Lower leg skin (tissue), 4 donors: Measurements from ENCODE around the gene GOLIM4. TPM values are rescaled to one million over a fixed set of nuclear protein-coding genes. Genes with fewer than 3 reads are reported as not detected.

Source experiments
- DNase-seq, 2 donors: peaks; one replicate each; pipeline ENCODE4 v3.0.0-alpha.2; 2019; ENCODE audit warnings: low spot score in 2 of 2
- H3K4me3 ChIP-seq: fragments of 200-600 bp; sonication (generic); 2 replicates; pipeline ENCODE4 v1.5.1; 2017; ENCODE audit warnings: mild to moderate bottlenecking, low read depth; ENCODE audit not compliant: poor library complexity, severe bottlenecking
- CTCF ChIP-seq, 3 donors: fragments of 450-650 bp; IDR thresholded peaks; one replicate each; pipeline ENCODE4 v1.5.1; 2016; ENCODE audit warnings: antibody characterized with exemption in 3 of 3, mild to moderate bottlenecking in 3 of 3, moderate library complexity in 2 of 3
- POLR2A ChIP-seq, 2 donors: fragments of 450-650 bp; IDR thresholded peaks; one replicate each; pipeline ENCODE4 v1.6.1; 2016 to 2017; ENCODE audit warnings: antibody characterized with exemption in 2 of 2, mild to moderate bottlenecking in 1 of 2, moderate library complexity in 1 of 2
- WGBS, 2 donors: methylation state at CpG; one replicate each; pipeline ENCODE4 v1.1.5; 2018; 5-methylcytosine and 5-hydroxymethylcytosine counted together
- intact Hi-C: fragments of 100-400 bp; cut with DNase I; formaldehyde crosslinking; loops from one replicate; pipeline ENCODE4 v1.15.0; 2023; ENCODE audit warnings: low total_unique reads
- total RNA-seq, 4 donors: library from RNA; depleted of rRNA; stranded (reverse); fragments of >200 nt; gene quantifications; one replicate each; pipeline ENCODE4 v1.1.0, GENCODE V29; 2016

GOLIM4 gene
- total RNA-seq, 4 donors from 2014 or later: 7.6 to 25.5 (median 14.5) TPM

GRCh38 chr3:168083906-168084305 is 11.8 kb downstream of the GOLIM4 start:
- TF ChIP-seq POLR2A (IDR thresholded peaks at IDR 0.05) (no peak), CTCF (IDR thresholded peaks at IDR 0.05) (no peak)
- 76 to 79% methylated on average over 1 of the region's 1 CpG for whole genome bisulfite sequencing, 2 donors
- intact Hi-C loops: no loop called here
- DNase-seq: no peak
- no peak overlapping the region for H3K4me3 ChIP-seq

- 84 to 87% methylated on average over 3 of the region's 3 CpGs for WGBS, 2 donors
- TF ChIP-seq POLR2A (IDR thresholded peaks at IDR 0.05) (no peak), CTCF (IDR thresholded peaks at IDR 0.05) (no peak)
- no peak for DNase-seq
- intact Hi-C loops: no loop called here
- H3K4me3 ChIP-seq: no peak overlapping the region
These were observed 13.9 kb downstream of the GOLIM4 start for GRCh38 chr3:168081856-168082255.

- intact Hi-C loops: no loop called here
- 79 to 87% methylated on average over 2 of the region's 2 CpGs for WGBS, 2 donors
- H3K4me3 ChIP-seq: no peak overlapping the region
- TF ChIP-seq POLR2A (IDR thresholded peaks at IDR 0.05) (no peak), CTCF (IDR thresholded peaks at IDR 0.05) (no peak)
- DNase-seq: no peak
These were observed 14.5 kb downstream of the GOLIM4 start for GRCh38 chr3:168081171-168081771.

GRCh38 chr3:168080499-168081170 is 15.1 kb downstream of the GOLIM4 start:
- no peak for DNase-seq
- TF ChIP-seq POLR2A (IDR thresholded peaks at IDR 0.05) (no peak), CTCF (IDR thresholded peaks at IDR 0.05) (no peak)
- H3K4me3 ChIP-seq: no peak overlapping the region
- 80 to 87% methylated on average over 5 of the region's 5 CpGs for WGBS, 2 donors
- intact Hi-C loops: no loop called here

- WGBS, 2 donors: 88 to 91% methylated on average over 3 of the region's 3 CpGs
- no peak overlapping the region for H3K4me3 ChIP-seq
- TF ChIP-seq CTCF (IDR thresholded peaks at IDR 0.05): no peak
- no peak for TF ChIP-seq POLR2A (IDR thresholded peaks at IDR 0.05)
- intact Hi-C loops: no loop called here
- no peak for DNase-seq
These were observed 15.7 kb downstream of the GOLIM4 start for GRCh38 chr3:168080022-168080421.
